Renal cortex interstitium (tissue), 15 donors: ENCODE results near the gene TRRAP. TPM values are rescaled to one million over a fixed set of nuclear protein-coding genes. Genes with fewer than 3 reads are reported as not detected.
"Not testable (repeated sequence)": the region's sequence is repeated elsewhere in the genome, so short reads cannot be mapped to it uniquely, and the experiment has no call there.

Experiments
- DNase-seq, 11 donors: peaks; one replicate each; pipeline ENCODE4 v3.0.0-alpha.2; 2013; ENCODE audit warnings: low read depth in 9 of 11, low spot score in 4 of 11; ENCODE audit errors: extremely low read depth in 1 of 11
- long read RNA-seq, 16 experiments: transcript quantifications; one replicate each; lab custom pipeline, GENCODE V29; 2026
- polyA plus RNA-seq, 3 donors: library from polyadenylated mRNA; unstranded; fragments of 120-200 nt; gene quantifications; one replicate each; pipeline ENCODE4 v1.2.1, GENCODE V29; 2013; ENCODE audit not compliant: insufficient read length in 3 of 3

Gene TRRAP
- 10 to 100 TPM; 42.4 to 45.4 (median 43.7) TPM for polyA plus RNA-seq
- long read RNA-seq, donor 1, partial matches to known transcripts, result 9 of 10 reads
- long read RNA-seq, donor 1, other reads (novel, unspliced or antisense), result 0 of 10 reads
- long read RNA-seq, donor 2, result 0 reads
- long read RNA-seq, donor 3, result 0 reads
- long read RNA-seq, donor 4, result 0 reads
- long read RNA-seq, donor 5, result 0 reads
- long read RNA-seq, donor 6, result 0 reads
- long read RNA-seq, donor 7, result 0 reads
- long read RNA-seq, donor 8, result 0 reads
- long read RNA-seq, donor 9, partial matches to known transcripts, result 5 of 5 reads
- long read RNA-seq, donor 9, other reads (novel, unspliced or antisense), result 0 of 5 reads
- long read RNA-seq, donor 10, result 0 reads
- long read RNA-seq, donor 11, partial matches to known transcripts, result 8 of 8 reads
- long read RNA-seq, donor 11, other reads (novel, unspliced or antisense), result 0 of 8 reads
- long read RNA-seq, donor 12, partial matches to known transcripts, result 0 of 1 reads
- long read RNA-seq, donor 12, other reads (novel, unspliced or antisense), result 0 of 1 reads
- long read RNA-seq, donor 13, result 0 reads
- long read RNA-seq, donor 14, partial matches to known transcripts, result 6 of 6 reads
- long read RNA-seq, donor 14, other reads (novel, unspliced or antisense), result 0 of 6 reads
- long read RNA-seq, donor 15, result 0 reads
- long read RNA-seq, donor 16, partial matches to known transcripts, result 65 of 65 reads
- long read RNA-seq, donor 16, other reads (novel, unspliced or antisense), result 0 of 65 reads

- DNase-seq, result peak in 7 of 11 donors; percentile 50 to 72 (median 65)
These were observed at the start of gene TRRAP for GRCh38 chr7:98878365-98879197. TRRAP (plus strand) TSS chr7:98878532; CDS start chr7:98881151, 2,619 bp downstream.

DNA sequence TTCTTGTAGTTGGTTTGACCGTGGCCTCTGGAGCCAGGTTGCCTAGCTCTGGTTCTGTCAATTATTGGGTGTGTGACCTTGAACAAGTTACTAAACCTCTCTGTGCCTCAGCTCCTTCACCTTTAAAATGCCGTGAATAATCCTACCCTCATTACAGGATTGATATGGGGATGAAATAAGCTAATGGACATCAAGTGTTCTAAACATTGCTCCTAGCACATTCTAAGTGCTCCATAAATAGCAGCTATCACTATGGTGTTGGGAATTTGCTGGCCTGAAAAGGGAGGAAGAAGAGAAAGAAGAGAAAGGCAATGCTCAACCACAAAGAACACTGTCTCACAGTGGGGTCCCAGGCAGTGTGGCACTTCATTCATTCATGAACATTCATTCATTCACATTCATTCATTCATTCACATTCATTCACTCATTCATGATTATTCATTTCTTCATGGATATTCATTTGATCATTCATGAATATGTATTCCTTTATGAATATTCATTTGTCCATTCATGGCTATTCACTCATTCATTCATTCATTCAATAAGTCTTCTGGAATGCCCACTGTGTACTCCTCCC, 47.3 kb upstream of the TRRAP start:
- no peak for DNase-seq

DNA sequence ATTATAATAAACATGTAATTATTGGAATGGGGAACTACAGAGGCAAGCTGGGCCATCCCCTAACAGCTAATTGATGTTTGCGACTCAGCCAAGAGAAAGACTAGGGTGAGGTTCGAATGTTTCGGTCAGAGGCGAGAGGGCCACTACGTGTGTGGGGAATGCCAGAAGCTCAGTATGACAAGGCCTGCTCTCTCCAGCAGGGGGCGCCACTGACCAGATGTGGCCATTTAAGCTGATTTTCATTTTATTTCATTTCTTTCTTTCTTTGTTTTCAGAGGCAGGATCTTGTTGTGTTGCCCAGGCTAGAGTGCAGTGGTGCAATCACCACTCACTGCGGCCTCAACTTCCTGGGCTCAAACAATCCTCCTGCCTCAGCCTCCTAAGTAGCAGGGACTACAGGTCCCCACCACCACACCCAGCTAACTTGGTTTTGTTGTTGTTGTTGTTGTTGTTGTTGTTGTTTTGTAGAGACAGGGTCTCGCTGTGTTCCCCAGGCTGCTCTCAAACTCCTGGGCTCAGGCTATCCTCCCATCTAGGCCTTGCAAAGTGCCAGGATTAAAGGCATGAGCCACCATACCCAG, 46.6 kb upstream of the TRRAP start:
- DNase-seq, result no peak

- no peak for DNase-seq
These were observed 45.3 kb upstream of the TRRAP start for GRCh38 chr7:98833022-98833421.

- DNase-seq, result no peak
These were observed 43.4 kb upstream of the TRRAP start for GRCh38 chr7:98834949-98835348.

DNA sequence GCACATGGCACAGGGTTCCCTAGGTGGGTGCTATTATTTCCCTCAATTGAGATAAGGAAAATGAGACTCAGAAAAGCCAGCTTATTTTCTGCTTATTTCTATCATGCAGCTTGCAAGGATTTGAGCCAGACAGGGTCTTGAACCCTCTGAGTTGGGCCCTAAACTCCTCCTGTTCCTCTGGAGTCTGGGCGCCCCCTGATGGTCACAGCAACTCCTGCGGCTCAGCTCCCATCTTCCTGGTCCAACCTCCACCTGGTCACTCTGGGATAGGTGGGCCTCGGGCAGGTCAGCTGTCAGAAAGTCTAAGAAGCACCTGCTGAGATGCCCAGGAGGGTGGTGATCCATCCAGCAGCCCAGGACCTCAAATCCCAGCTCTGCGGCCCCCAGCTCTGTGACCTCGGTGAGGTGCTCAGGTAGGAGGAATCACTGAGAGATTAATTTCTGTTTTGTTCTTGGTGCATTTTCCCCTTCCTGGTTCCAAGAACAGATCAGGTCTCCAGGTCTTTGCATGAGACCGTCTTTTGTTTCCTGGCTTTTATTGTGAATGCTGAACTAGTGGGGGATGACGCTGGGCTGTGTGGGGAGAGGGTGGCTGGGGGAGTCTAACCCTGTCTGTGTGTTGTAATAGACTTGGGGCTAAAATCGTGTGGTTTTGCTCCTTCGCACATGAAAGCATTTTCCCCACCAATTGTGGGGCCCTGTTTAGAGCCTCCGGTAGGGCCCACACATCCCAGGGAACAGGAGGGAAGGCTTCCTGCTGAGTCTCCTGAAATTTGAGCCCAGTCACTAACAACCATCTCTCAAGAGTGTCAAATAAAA, 41.3 kb upstream of the TRRAP start:
- DNase-seq, result peak in 4 of 11 donors; percentile 28 to 53 (median 34)

- DNase-seq, result no peak
These were observed 40.7 kb upstream of the TRRAP start for GRCh38 chr7:98837630-98837972.

- no peak for DNase-seq
These were observed 38.2 kb upstream of the TRRAP start for GRCh38 chr7:98840096-98840495.

DNA sequence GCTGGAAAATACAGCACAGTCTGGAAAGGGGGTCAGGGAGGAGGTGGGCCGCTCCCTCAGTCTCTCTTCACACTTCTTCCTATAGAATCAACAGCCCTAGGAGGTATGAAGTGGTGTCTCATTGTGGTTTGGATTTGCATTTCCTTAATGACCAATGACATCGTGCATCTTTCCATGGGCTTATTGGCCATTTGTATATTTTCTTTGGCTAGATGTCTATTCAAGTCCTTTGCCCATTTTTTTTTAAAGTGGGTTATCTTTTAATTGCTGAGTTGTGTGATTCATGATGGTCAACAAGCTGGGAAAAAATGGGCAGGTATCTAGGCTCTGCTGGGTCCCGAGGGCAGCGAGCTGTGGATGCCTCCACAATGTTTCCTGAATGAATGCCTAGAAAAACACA, 37.6 kb upstream of the TRRAP start:
- no peak for DNase-seq

- DNase-seq, result peak in 2 of 11 donors; percentile 30 to 32
These were observed 36.9 kb upstream of the TRRAP start for GRCh38 chr7:98841179-98841997.

GRCh38 chr7:98842552-98842951, 35.8 kb upstream of the TRRAP start:
- not testable (repeated sequence) for DNase-seq

- DNase-seq, result no peak
These were observed 29.4 kb upstream of the TRRAP start for GRCh38 chr7:98848918-98849317.

DNA sequence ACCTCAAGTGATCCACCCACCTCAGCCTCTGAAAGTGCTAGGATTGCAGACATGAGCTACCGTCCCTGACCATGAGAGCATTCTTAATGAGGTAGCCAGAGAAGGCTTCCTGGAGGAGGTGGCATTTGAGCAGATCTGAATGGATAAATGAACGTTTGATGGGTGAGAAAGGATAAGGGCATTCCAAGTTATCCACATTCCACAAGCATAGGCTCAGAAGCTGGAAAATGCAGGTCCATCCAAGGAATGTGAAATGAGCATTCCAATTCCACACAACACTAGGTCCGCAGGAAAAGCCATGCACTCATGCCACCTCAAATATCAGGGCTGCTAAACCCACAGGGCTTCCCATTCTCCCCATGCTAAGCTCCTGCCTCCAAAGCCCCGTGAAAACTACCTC, 25.5 kb upstream of the TRRAP start:
- no peak for DNase-seq

DNA sequence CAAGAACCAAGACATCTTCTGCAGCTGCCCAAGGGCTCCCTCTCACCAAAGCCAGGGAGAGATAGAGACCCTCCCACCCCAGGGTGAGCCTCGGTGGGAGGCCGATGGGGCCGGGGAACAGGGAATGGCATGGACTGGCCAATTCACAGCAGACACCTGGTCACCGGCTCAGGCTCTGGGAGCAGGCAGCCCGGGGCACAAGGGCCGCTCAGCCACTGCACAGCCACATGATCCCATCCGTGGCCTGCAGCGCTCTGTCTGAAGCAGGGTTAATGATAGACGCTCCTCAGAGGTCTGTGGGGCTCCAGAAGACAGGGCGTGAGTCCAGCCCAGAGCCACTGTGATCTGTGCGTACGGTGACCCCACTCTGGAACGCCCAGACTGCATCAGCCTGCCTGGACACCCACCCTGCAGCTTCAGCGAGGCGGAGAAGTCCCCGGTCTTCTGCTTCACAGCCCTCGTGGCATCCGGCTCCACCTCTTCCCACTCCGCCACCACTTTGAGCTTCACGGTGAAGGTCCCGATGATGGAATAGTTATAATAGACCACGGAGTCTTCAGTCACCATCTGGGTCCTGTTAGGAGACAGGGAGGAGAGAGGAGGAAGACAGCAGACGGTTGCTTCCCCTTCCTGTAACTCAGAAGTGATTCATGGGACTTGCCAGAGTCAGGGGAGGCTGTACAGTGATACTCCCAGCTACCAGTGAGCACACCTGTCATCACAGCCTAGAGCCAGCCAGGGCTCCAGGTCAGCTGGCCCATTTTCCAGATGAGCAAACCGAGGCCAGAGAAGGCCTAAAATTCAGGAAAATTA, 22.5 kb upstream of the TRRAP start:
- no peak for DNase-seq

GRCh38 chr7:98860071-98860470, 18.3 kb upstream of the TRRAP start:
- no peak for DNase-seq

DNA sequence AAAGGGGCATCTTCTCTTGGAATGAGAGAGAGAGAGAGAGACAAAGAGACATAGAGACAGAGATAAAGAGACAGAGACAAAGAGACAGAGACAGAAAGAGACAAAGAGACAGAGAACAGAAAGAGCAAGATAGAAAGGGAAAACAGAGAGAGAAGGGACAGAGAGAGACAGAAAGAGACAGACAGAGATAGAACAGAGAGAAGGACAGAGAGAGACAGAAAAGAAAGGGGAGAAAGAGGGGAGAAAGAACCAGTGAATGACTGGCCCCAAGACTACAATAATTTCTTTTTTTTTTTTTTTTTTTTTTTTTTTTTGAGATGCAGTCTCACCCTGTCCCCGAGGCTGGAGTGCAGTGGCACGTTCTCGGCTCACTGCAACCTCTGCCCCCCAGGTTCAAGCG, 16.1 kb upstream of the TRRAP start:
- DNase-seq, result no peak
